ENCODE measurements around the gene FAM229B. TPM values are rescaled to one million over a fixed set of nuclear protein-coding genes. Genes with fewer than 3 reads are reported as not detected.
"Not testable (repeated sequence)": the region's sequence is repeated elsewhere in the genome, so short reads cannot be mapped to it uniquely, and the experiment has no call there.

Gene FAM229B
- total RNA-seq, 1 donor from 2014 or later, result 22.5 TPM

GRCh38 chr6:112065426-112065986 is 21.9 kb upstream of the FAM229B start:
- DNase-seq, result no peak

GRCh38 chr6:112066606-112067005 is 20.8 kb upstream of the FAM229B start:
- DNase-seq, result no peak

- no peak for DNase-seq
Measured at GRCh38 chr6:112081569-112081968, 5.8 kb upstream of the FAM229B start.

GRCh38 chr6:112085286-112086065 is 1.9 kb upstream of the FAM229B start:
- no peak for DNase-seq

GRCh38 chr6:112086744-112087135 is 651 bp upstream of the FAM229B start:
- DNase-seq, result no peak

- DNase-seq, result no peak
Measured at GRCh38 chr6:112087916-112088315, 525 bp downstream of the FAM229B start.

- no peak for DNase-seq
Measured at GRCh38 chr6:112096901-112097300, 9.5 kb downstream of the FAM229B start.

- no peak for DNase-seq
Measured at GRCh38 chr6:112100561-112100960, 13.2 kb downstream of the FAM229B start.

- not testable (repeated sequence) for DNase-seq
Measured at GRCh38 chr6:112106026-112106425, 18.6 kb downstream of the FAM229B start.

GRCh38 chr6:112106562-112106961 is 19.2 kb downstream of the FAM229B start:
- DNase-seq, result no peak

- DNase-seq, result no peak
Measured at GRCh38 chr6:112109262-112109661, 21.9 kb downstream of the FAM229B start.

GRCh38 chr6:112113431-112113830 is 26.0 kb downstream of the FAM229B start:
- DNase-seq, result no peak

GRCh38 chr6:112113918-112114317 is 26.5 kb downstream of the FAM229B start:
- DNase-seq, result no peak

GRCh38 chr6:112114577-112115223 is 27.3 kb downstream of the FAM229B start:
- no peak for DNase-seq

- DNase-seq, result no peak
Measured at GRCh38 chr6:112116221-112116620, 28.8 kb downstream of the FAM229B start.

- DNase-seq, result no peak
Measured at GRCh38 chr6:112117554-112117953, 30.2 kb downstream of the FAM229B start.

- DNase-seq, result no peak
Measured at GRCh38 chr6:112118034-112118433, 30.6 kb downstream of the FAM229B start.

- no peak for DNase-seq
Measured at GRCh38 chr6:112122756-112123155, 35.4 kb downstream of the FAM229B start.

GRCh38 chr6:112123982-112124381 is 36.6 kb downstream of the FAM229B start:
- DNase-seq, result no peak

GRCh38 chr6:112128208-112128607 is 40.8 kb downstream of the FAM229B start:
- no peak for DNase-seq

GRCh38 chr6:112130878-112131277 is 43.5 kb downstream of the FAM229B start:
- DNase-seq, result no peak

GRCh38 chr6:112139052-112139451 is 51.7 kb downstream of the FAM229B start:
- DNase-seq, result no peak

GRCh38 chr6:112141707-112142106 is 54.3 kb downstream of the FAM229B start:
- no peak for DNase-seq

Measured in occipital lobe (tissue), 2 donors.